Natural killer cell (primary cell): Measurements from ENCODE around the gene LTC4S. TPM values are rescaled to one million over a fixed set of nuclear protein-coding genes. Genes with fewer than 3 reads are reported as not detected.
A peak's percentile ranks its signal among the peaks of the same experiment; 100 is the strongest.
"Not testable (repeated sequence)": the region's sequence is repeated elsewhere in the genome, so short reads cannot be mapped to it uniquely, and the experiment has no call there.

Experiments
- ATAC-seq, 3 donors: fragments of 150-1000 bp in 2 of 3; fragments of 200-7000 bp in 1 of 3; cut with Tn5 transposase; 1 replicate in 1 of 3; 2 replicates in 2 of 3; pipeline ENCODE4 v1.10.0; 2021; ENCODE audit warnings: mild to moderate bottlenecking in 2 of 3, moderate library complexity in 2 of 3
- DNase-seq, 2 donors: peaks; one replicate each; pipeline versions ENCODE4 v3.0.0 to v3.0.0-alpha.2; 2013 to 2021; ENCODE audit warnings: mixed read lengths in 1 of 2
- H3K27ac ChIP-seq: one replicate; pipeline ENCODE4 v1.5.1; 2013; ENCODE audit warnings: mild to moderate bottlenecking, low read length
- H3K27me3 ChIP-seq: one replicate; pipeline ENCODE4 v1.6.1; 2013; ENCODE audit warnings: low read length; ENCODE audit not compliant: control insufficient read depth, insufficient read depth
- H3K36me3 ChIP-seq: one replicate; pipeline ENCODE4 v1.6.1; 2013; ENCODE audit warnings: low read length; ENCODE audit not compliant: control insufficient read depth, insufficient read depth
- H3K4me1 ChIP-seq: one replicate; pipeline ENCODE4 v1.6.1; 2013; ENCODE audit warnings: low read length; ENCODE audit not compliant: control insufficient read depth, insufficient read depth
- H3K4me3 ChIP-seq: one replicate; pipeline ENCODE4 v1.5.1; 2013; ENCODE audit warnings: low read length
- H3K9me3 ChIP-seq: one replicate; pipeline ENCODE4 v1.6.1; 2013; ENCODE audit warnings: low read length; ENCODE audit not compliant: control insufficient read depth, insufficient read depth
- H3K27ac Mint-ChIP-seq, 2 donors: one replicate each; pipeline ENCODE4 v1.8.0; 2022; ENCODE audit warnings: mild to moderate bottlenecking in 2 of 2, mixed read lengths in 2 of 2, moderate library complexity in 1 of 2
- H3K27me3 Mint-ChIP-seq, 2 donors: one replicate each; pipeline ENCODE4 v1.8.0; 2022; ENCODE audit warnings: low read depth in 2 of 2, mixed read lengths in 2 of 2
- H3K36me3 Mint-ChIP-seq: one replicate; pipeline ENCODE4 v1.8.0; 2022; ENCODE audit warnings: mixed read lengths
- H3K4me1 Mint-ChIP-seq, 2 donors: one replicate each; pipeline ENCODE4 v1.8.0; 2022; ENCODE audit warnings: mixed read lengths in 2 of 2
- H3K4me3 Mint-ChIP-seq: one replicate; pipeline ENCODE4 v1.8.0; 2022; ENCODE audit warnings: mild to moderate bottlenecking, moderate library complexity, mixed read lengths
- H3K9me3 Mint-ChIP-seq, 2 donors: one replicate each; pipeline ENCODE4 v1.8.0; 2022; ENCODE audit warnings: mixed read lengths in 2 of 2
- CTCF ChIP-seq: fragments of 200-600 bp; IDR thresholded peaks from one replicate; pipeline ENCODE4 v1.8.0; 2022; ENCODE audit warnings: antibody characterized with exemption
- whole genome bisulfite sequencing: methylation state at CpG from one replicate; pipeline ENCODE4 v1.1.7; 2013; ENCODE audit warnings: missing lambda C conversion rate; ENCODE audit not compliant: insufficient coverage; 5-methylcytosine and 5-hydroxymethylcytosine counted together
- intact Hi-C: fragments of 100-400 bp; cut with micrococcal nuclease; formaldehyde crosslinking; loops from one replicate; pipeline ENCODE4 v1.14.2; 2022
- total RNA-seq, 4 donors: library from RNA; stranded (reverse); fragments of 120-200 nt in 1 of 4; gene quantifications; one replicate each; pipeline versions ENCODE4 v1.2.3 to v1.2.4, GENCODE V29; 2013 to 2022

Gene LTC4S
- total RNA-seq, 3 donors from 2014 or later (not counting 1 experiment from before 2014, with no cell fraction given) = 3.0 to 5.4 (median 3.5) TPM

GRCh38 chr5:179786861-179787260, 6.9 kb upstream of the LTC4S start:
- Mint-ChIP-seq H3K36me3 (no peaks in the 10 kb centered on the region), H3K4me3 (no peak overlapping the region), H3K27me3 (no peaks in the 10 kb centered on the region), H3K4me1 (no peaks in the 10 kb centered on the region), H3K27ac (no peak overlapping the region), H3K9me3 (no peaks in the 10 kb centered on the region)
- DNase-seq = no peak
- WGBS = 86% methylated on average over 12 of the region's 12 CpGs
- ATAC-seq = no peak
- intact Hi-C loops = no loop called here
- no peak overlapping the region for H3K4me3 ChIP-seq
- H3K9me3 ChIP-seq = no peaks in the 10 kb centered on the region
- TF ChIP-seq CTCF = no peak
- H3K27ac ChIP-seq = no peak overlapping the region
- H3K27me3 ChIP-seq = no peaks in the 10 kb centered on the region
- H3K4me1 ChIP-seq = no peaks in the 10 kb centered on the region
- H3K36me3 ChIP-seq = no peaks in the 10 kb centered on the region

GRCh38 chr5:179788193-179788854, 5.5 kb upstream of the LTC4S start:
- DNase-seq = no peak
- H3K9me3 ChIP-seq = no peaks in the 10 kb centered on the region
- Mint-ChIP-seq H3K4me3 (no peak overlapping the region), H3K27ac (no peak overlapping the region), H3K4me1 (peaks cover 4 to 11% of the 10 kb centered on the region in 2 donors), H3K36me3 (no peaks in the 10 kb centered on the region), H3K9me3 (no peaks in the 10 kb centered on the region), H3K27me3 (no peaks in the 10 kb centered on the region)
- no peaks in the 10 kb centered on the region for H3K27me3 ChIP-seq
- WGBS = 84% methylated on average over 7 of the region's 7 CpGs
- H3K4me1 ChIP-seq = peaks cover 11% of the 10 kb centered on the region
- no peak for ATAC-seq
- TF ChIP-seq CTCF = no peak
- intact Hi-C loops = no loop called here
- no peaks in the 10 kb centered on the region for H3K36me3 ChIP-seq
- no peak overlapping the region for H3K4me3 ChIP-seq
- H3K27ac ChIP-seq = no peak overlapping the region

- intact Hi-C loops, H3K27ac Mint-ChIP-seq, H3K27me3 Mint-ChIP-seq, ATAC-seq, H3K9me3 ChIP-seq, H3K9me3 Mint-ChIP-seq, DNase-seq, H3K27ac ChIP-seq, H3K36me3 ChIP-seq, H3K27me3 ChIP-seq, H3K36me3 Mint-ChIP-seq, H3K4me3 Mint-ChIP-seq, H3K4me3 ChIP-seq: not testable (repeated sequence)
- peaks cover 21% of the 10 kb centered on the region for H3K4me1 ChIP-seq
- 96% methylated on average over 8 of the region's 9 CpGs for WGBS
- peaks cover 13 to 21% of the 10 kb centered on the region in 2 donors for H3K4me1 Mint-ChIP-seq
These were observed 4.5 kb upstream of the LTC4S start for GRCh38 chr5:179789278-179789677.

- ATAC-seq (no peak), DNase-seq (no peak)
- H3K9me3 ChIP-seq = no peaks in the 10 kb centered on the region
- peaks cover 43% of the 10 kb centered on the region for H3K4me1 ChIP-seq
- no peaks in the 10 kb centered on the region for H3K36me3 Mint-ChIP-seq
- no peak for TF ChIP-seq CTCF
- no peaks in the 10 kb centered on the region for H3K36me3 ChIP-seq
- no peak overlapping the region for H3K27ac ChIP-seq
- intact Hi-C loops = no loop called here
- H3K9me3 Mint-ChIP-seq = no peaks in the 10 kb centered on the region
- 58% methylated on average over 15 of the region's 15 CpGs for WGBS
- H3K4me3 ChIP-seq = no peak overlapping the region
- peak overlapping the region; percentile 38 to 85 for H3K27ac Mint-ChIP-seq
- peaks cover 21 to 37% of the 10 kb centered on the region in 2 donors for H3K4me1 Mint-ChIP-seq
- H3K27me3 ChIP-seq = no peaks in the 10 kb centered on the region
- no peaks in the 10 kb centered on the region for H3K27me3 Mint-ChIP-seq
- peak overlapping the region; percentile 31 for H3K4me3 Mint-ChIP-seq
These were observed 1.7 kb upstream of the LTC4S start for GRCh38 chr5:179791881-179792611.
